GM18499 (cell line): ENCODE data around the gene CARNS1.
A peak's percentile ranks its signal among the peaks of the same experiment; 100 is the strongest.

Experiments
- ATAC-seq: cut with Tn5 transposase; IDR thresholded peaks from one replicate; pipeline ENCODE4 v1.9.1; 2021; ENCODE audit warnings: moderate number of reproducible peaks; ENCODE audit not compliant: insufficient read depth, unreplicated experiment

Gene CARNS1

DNA sequence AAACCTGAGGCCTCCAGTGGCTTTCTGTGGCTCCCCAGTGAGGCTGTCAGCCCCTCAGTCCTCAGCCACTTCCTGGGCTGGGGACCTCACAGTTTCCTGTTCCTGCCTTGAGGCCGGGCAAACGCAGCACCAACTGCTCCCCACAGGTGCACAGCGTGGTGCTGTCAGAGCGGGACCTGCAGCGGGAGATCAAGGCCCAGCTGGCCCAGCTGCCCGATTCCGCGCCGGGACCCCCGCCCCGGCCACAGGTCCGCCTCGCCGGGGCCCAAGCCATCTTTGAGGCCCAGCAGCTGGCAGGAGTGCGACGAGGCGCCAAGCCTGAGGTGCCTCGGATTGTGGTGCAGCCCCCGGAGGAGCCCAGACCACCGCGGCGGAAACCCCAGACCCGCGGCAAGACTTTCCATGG, 6.2 kb upstream of the CARNS1 start:
- no peak for ATAC-seq

DNA sequence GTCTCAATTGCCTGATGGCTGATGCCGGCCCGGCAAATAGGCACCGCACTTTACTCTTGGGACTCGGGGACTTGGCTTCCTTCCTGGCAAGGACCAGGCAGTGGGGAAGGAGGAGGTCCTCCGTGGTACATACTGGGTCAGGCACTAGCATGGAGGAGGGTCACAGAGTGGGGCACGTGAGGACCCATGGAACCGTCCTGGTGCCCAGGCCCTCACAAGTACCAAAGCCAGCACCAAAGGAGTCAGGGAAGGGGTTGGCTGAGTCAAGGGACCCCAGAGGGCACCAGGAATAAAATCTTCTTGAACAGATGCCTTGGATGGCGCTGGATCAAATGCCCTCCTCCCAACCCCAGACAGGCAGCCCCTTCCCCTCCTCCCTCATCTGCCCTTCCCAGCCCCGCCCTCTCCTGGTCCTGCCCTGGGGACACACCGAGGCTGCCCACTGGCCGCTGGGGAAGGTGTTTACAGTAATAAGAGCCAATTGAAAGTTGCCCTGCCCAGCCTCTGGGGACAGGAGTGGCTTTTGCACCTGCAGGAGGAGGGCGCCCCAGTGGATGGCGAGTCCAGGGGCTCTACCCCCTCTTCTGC, 5.6 kb upstream of the CARNS1 start:
- ATAC-seq: no peak

- ATAC-seq: no peak
These were observed 5.1 kb upstream of the CARNS1 start for GRCh38 chr11:67410369-67410831.

DNA sequence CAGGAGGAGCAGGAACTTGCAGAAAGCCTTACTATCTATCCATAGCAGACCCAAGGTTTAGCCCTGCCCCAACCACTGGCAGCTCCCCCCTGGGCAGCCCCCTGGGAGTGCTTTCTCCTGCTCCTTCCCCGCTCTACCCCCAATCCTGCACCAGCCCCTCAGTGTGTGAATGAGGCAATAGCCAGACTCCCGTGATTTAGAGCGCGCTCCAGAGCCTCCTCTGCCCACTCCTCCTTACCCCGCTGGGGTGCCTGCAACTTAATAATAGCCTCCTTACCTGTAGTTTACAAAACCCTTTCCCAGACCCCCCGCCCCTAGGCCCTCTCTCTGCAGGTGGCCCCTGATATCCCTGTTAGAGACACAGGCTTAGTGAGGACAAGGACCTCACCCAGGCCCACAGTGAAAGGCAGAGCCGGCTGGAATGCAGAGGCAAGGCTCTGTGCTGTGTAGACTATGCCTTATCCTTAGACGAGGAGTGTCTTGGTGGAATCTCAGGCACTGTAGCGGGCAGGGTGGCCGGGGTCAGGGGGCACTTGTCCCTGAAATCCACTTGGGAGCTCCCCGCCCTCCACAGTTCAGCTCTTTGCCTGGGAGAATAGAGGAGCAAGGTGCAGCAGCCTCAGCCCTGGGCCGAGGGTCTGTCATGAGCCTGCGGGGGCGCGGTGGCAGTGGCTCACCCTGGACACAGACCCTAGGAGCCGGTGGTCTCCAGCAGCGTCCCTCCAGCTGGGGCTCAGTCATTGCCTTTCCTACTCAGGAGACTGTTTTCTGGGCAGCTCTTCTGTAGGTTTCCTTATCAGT, 4.3 kb upstream of the CARNS1 start:
- ATAC-seq: no peak

GRCh38 chr11:67411785-67412152, 3.7 kb upstream of the CARNS1 start:
- ATAC-seq: no peak

GRCh38 chr11:67412495-67413179, 2.8 kb upstream of the CARNS1 start:
- ATAC-seq: no peak

DNA sequence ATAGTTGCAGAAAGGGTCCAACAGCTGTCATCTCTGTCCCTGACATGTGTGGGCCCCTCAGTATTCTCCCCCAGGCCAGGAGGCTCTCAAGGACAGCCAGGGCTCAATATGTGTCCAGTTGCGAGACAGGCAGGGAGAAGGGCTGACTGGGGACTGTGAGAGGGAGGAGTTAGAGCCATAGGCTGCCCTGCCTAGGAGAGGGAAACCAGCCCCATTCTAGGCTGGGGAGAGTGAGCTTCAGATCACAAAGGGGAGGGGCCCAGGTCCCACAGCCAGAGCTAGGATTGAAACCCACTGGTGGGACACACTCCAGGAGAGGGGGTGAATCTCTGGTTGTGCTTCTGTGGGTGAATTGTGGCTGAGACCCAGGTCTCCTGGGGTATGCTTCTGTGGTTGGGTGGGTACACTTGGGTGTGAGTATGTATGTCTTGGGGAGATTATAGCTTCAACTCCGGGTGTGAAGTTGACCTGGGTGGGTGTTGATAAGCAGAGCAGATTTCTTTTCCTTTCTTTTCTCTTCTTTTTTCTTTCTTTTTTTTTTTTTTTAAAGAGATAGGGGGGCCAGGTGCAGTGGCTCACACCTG, 2.1 kb upstream of the CARNS1 start:
- ATAC-seq: no peak

DNA sequence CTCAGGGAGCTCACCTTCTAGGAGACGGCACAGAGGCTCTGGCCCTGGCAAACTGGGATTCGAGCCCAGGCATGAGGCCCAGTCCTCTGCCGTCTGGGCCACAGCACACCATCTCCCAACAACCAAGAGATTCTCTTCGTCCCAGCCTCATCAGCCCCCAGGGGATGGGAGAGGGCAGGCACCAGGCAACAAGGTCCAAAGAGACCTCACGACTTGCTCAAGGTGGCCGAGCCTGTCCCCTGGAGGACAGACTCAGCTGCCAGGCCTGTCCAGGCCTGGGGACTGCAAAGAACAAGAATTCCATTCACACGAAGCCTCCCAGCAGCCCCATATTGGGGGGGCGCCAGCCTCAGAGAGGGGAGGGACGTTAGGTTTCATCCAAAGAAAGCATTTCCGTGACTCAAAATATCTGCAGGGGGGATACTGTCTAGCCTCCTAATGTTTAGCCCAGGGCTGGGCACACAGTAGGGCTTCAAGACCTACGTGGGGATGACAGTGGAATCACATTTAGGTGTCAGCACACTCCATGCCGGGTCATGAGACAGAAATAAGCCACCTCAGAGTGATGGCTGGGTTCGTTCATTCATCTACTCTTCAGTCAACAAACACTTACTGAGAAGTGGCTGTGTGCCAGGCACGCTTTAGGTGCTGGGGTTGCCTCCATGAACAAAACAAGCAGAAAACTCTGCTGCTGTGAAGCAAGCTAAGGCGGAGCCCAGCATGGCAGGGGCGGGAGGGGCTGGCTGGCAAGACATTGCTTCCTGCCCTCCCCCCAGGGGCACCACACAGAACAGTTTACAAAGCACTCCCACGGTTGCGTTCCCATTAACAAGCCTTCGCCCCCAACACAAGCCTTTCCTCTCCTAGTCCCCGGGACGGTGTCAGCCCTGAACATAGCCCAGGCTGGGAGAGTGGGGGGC, 1.2 kb downstream of the CARNS1 start:
- no peak for ATAC-seq

DNA sequence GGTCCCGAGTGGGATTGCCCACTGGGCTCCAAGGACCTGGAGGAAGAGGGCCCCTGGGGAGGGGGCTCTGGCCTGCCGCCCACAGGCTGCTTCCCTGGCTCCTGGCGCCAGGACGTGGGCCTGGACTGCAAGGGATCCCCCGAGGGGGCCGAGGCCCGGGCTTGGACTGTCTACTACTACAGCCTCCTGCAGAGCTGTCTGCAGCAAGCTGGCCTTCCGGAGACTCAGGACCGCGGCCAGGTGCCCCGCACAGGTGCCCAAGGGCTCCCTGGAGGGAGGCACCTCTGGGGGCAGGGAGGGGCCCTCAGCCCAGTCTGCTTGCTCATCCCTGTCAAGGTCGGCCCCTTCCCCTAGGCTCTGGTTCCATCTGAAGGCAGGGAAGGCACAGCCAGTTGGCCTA, 1.9 kb downstream of the CARNS1 start:
- ATAC-seq: no peak

DNA sequence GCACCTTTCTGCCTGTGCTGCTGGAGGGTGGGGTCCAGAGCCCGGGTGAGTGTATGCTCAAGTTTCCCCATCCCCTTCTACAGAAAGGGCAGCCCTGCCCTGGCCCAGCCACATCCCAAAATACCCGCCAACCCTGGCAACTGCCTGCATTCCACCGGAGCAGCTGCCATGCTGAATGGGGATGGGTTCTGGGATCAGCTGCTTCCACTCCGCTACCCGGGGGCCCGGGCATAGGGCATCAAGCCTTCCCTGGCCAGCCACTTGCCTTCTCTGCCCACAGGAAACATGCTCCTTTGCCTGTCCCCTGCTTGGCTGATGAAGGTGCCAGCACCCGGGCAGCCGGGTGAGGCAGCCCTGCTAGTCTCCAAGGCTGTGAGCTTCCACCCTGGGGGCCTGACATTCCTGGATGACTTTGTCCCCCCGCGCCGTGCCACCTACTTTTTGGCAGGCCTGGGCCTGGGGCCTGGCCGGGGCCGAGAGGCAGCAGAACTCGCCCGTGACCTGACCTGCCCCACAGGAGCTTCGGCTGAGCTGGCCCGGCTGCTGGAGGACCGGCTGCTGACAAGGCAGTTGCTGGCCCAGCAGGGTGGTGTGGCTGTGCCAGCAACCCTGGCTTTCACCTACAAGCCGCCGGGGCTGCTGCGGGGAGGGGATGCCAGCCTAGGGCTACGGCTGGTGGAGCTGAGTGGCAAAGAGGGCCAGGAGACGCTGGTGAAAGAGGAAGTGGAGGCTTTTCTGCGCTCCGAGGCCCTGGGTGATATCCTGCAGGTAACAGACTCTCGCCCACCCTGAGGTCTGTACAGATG, 3.2 kb downstream of the CARNS1 start:
- no peak for ATAC-seq

DNA sequence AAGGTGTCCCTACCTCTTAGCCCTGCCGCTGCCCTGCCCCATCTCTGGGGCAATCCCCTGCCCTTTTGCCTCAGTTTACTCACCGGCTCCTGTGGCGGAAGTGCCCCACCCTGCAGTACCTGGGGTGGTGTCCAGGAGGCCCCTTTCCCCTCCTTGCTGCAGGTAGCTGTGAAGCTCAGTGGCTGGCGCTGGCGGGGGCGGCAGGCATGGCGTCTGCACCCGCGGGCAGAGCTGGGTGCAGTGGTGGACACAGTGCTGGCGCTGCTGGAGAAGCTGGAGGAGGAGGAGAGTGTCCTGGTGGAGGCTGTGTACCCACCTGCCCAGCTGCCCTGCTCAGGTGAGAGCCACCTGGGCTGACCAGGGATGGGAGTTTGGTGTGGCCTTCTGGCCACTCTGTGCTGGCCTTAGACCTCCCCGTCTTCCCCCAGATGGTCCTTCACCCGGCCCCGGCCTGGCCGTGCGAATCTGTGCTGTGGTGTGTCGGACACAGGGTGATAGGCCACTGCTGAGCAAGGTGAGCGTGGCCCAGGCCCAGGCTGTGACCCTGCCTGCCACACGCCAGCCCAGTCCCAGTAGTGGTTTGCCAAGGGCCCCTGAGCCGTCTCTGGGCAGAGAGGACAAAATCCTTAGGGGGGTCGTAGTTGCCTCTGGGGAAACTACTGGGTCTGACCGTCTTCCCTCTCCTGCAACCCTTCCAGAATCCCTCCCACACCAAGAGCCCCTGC, 4.0 kb downstream of the CARNS1 start:
- no peak for ATAC-seq

GRCh38 chr11:67420147-67420645, 4.7 kb downstream of the CARNS1 start:
- ATAC-seq: no peak

DNA sequence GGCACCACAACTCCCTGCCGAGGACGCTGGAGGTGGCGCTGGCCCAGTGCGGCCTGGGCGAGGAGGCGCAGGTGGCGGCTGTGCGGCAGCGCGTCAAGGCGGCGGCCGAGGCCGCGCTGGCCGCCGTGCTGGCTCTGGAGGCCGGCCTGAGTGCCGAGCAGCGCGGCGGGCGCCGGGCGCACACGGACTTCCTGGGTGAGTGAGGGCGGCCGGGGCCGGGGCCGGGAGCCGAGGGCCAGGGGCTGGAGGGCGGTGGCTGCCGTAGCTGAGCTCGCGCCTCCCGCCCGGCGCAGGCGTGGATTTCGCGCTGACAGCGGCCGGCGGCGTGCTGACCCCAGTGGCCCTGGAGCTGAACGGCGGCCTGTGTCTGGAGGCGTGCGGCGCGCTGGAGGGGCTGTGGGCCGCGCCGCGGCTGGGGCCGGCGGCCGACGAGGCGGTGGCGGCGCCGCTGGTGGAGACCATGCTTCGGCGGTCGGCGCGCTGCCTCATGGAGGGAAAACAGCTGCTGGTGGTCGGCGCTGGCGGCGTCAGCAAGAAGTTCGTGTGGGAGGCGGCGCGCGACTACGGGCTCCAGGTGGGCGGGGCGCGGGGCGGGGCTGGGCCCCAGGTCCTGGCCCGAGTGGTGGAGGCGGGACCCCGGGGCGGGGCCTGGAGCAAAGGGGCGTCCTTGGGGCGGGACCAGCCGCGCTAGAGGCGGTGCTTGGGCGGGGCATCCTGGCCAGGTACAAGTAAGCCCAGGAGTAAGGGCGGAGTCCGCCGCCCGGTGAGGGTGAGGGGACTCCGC, 5.4 kb downstream of the CARNS1 start:
- ATAC-seq: peak; percentile 48

- no peak for ATAC-seq
These were observed 6.1 kb downstream of the CARNS1 start for GRCh38 chr11:67421430-67422031.

DNA sequence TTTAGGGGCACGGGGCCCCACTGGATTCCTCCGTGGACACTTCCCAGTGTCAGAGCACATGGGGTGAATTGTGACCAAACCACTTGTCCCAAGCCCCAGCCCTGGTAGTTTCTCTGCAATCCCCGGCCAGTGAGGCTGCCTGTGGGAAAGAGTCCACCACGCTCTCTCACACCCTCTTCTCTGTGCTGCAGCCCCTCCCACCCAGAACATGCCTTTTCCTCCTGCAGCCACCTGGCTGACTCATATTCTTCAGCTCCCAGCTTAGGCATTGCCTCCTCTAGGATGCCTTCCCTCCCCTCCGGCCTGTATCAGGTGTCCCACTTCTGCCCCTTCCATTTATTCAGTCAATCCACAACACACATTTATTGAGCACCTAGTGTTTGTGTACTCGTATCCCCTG, 7.4 kb downstream of the CARNS1 start:
- no peak for ATAC-seq

DNA sequence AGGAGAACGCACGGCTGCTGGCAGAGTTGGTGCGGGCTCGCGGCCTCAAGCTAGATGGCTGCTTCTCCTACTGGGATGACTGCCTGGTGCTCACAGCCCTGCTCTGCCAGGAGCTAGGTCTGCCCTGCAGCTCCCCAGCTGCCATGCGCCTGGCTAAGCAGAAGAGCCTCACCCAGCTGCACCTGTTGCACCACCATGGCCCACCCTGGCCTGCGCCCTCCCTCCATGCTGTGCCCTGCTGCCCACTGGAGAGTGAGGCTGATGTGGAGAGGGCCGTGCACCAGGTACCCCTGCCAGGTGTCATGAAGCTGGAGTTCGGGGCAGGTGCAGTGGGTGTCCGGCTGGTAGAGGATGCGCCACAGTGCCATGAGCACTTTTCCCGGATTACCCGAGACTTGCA, 8.0 kb downstream of the CARNS1 start:
- no peak for ATAC-seq

DNA sequence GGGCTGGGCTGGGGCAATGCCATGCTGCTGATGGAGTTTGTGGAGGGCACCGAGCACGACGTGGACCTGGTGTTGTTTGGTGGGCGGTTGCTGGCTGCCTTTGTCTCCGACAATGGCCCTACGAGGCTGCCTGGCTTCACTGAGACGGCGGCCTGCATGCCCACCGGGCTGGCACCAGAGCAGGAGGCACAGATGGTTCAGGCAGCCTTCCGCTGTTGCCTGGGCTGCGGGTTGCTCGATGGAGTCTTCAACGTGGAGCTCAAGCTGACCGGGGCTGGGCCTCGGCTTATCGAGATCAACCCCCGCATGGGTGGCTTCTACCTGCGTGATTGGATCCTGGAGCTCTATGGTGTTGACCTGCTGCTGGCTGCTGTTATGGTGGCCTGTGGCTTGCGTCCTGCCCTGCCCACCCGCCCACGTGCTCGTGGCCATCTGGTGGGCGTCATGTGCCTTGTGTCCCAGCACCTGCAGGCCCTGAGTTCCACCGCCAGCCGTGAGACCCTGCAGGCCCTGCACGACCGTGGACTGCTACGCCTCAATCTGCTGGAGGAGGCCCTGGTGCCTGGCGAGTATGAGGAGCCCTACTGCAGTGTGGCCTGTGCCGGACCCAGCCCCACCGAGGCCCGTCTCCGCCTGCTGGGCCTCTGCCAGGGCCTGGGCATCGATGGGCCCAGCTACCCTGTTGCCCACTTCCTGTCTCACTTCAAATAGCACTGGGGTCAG, 8.6 kb downstream of the CARNS1 start:
- ATAC-seq: no peak
